ENCODE measurements around the gene ZNF581.

ZNF581 gene

GRCh38 chr19:55643003-55643886 is at the start of gene ZNF581:
ZNF581 (plus strand) TSS chr19:55643649; CDS start chr19:55644572, 923 bp downstream.
- peak; percentile 93 for DNase-seq (ENCODE audit: low spot score)

- DNase-seq (ENCODE audit: low spot score) = no peak
Observed at GRCh38 chr19:55594996-55595545, 48.4 kb upstream of the ZNF581 start.

- no peak for DNase-seq (ENCODE audit: low spot score)
Observed at GRCh38 chr19:55596304-55596703, 47.1 kb upstream of the ZNF581 start.

- DNase-seq (ENCODE audit: low spot score) = no peak
Observed at GRCh38 chr19:55597501-55597921, 45.9 kb upstream of the ZNF581 start.

GRCh38 chr19:55598034-55598433 is 45.4 kb upstream of the ZNF581 start:
- no peak for DNase-seq (ENCODE audit: low spot score)

GRCh38 chr19:55598719-55599467 is 44.6 kb upstream of the ZNF581 start:
- peak; percentile 91 for DNase-seq (ENCODE audit: low spot score)

- peak; percentile 95 for DNase-seq (ENCODE audit: low spot score)
Observed at GRCh38 chr19:55599468-55599841, 44.0 kb upstream of the ZNF581 start, which contains the start of gene FIZ1. FIZ1 (minus strand) TSS chr19:55599517; CDS start chr19:55597865, 1,652 bp downstream.

GRCh38 chr19:55599842-55600661 is 43.4 kb upstream of the ZNF581 start, which contains the start of gene ZNF524:
ZNF524 (plus strand) TSS chr19:55600288; CDS start chr19:55602113, 1,825 bp downstream.
- peak; percentile 90 for DNase-seq (ENCODE audit: low spot score)

GRCh38 chr19:55600662-55601028 is 42.8 kb upstream of the ZNF581 start:
- DNase-seq (ENCODE audit: low spot score) = no peak

GRCh38 chr19:55601084-55601483 is 42.4 kb upstream of the ZNF581 start:
- no peak for DNase-seq (ENCODE audit: low spot score)

GRCh38 chr19:55602104-55603001 is 41.1 kb upstream of the ZNF581 start:
- DNase-seq (ENCODE audit: low spot score) = no peak

GRCh38 chr19:55603115-55603514 is 40.3 kb upstream of the ZNF581 start:
- no peak for DNase-seq (ENCODE audit: low spot score)

- no peak for DNase-seq (ENCODE audit: low spot score)
Observed at GRCh38 chr19:55603581-55604292, 39.7 kb upstream of the ZNF581 start.

- DNase-seq (ENCODE audit: low spot score) = peak; percentile 98
Observed at GRCh38 chr19:55605207-55605636, 38.2 kb upstream of the ZNF581 start.

GRCh38 chr19:55605637-55606470 is 37.6 kb upstream of the ZNF581 start, which contains the start of gene ZNF865:
ZNF865 (plus strand) TSS chr19:55605647; CDS start chr19:55613619, 7,972 bp downstream.
- peak; percentile 89 for DNase-seq (ENCODE audit: low spot score)

GRCh38 chr19:55606471-55606787 is 37.0 kb upstream of the ZNF581 start:
- no peak for DNase-seq (ENCODE audit: low spot score)

GRCh38 chr19:55606817-55607216 is 36.6 kb upstream of the ZNF581 start:
- no peak for DNase-seq (ENCODE audit: low spot score)

- no peak for DNase-seq (ENCODE audit: low spot score)
Observed at GRCh38 chr19:55609326-55609725, 34.1 kb upstream of the ZNF581 start.

Data from hepatic stellate cell (primary cell).